ENCODE results near the gene TRIM14. TPM values are rescaled to one million over a fixed set of nuclear protein-coding genes. Genes with fewer than 3 reads are reported as not detected.
"Not testable (repeated sequence)": the region's sequence is repeated elsewhere in the genome, so short reads cannot be mapped to it uniquely, and the experiment has no call there.

TRIM14 gene
- total and polyA plus RNA-seq, 2 of the 13 experiments (the other 11 are each of a cell fraction or from before 2014, with no cell fraction given): 9.2 to 13.0 TPM

DNA sequence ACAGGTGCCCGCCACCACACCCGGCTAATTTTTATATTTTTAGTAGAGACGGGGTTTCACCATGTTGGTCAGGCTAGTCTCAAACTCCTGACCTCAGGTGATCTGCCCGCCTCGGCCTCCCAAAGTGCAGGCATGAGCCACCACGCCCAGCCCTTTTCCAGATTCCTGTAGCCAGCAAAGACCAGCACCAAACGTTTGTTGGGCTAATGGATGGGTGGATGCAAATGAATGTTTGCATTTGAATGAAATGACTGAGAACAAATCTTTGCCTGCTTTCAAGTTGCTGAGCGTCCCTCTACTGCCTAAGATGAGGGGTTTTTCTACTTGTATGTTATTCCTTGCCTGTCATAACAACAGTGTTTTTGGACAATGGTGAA lies 42.5 kb downstream of the TRIM14 start:
- H3K4me1 ChIP-seq (ENCODE audit: insufficient read depth, low read length): peaks cover 48% of the 10 kb centered on the region
- H3K27ac ChIP-seq (ENCODE audit: extremely low read length, insufficient read depth, low read length); DNase-seq (ENCODE audit: low spot score); H3K27me3 ChIP-seq (ENCODE audit: control insufficient read depth in 1 of 2, insufficient read depth in 2 of 2, low read length in 2 of 2); CTCF ChIA-PET (ENCODE audit: low intra/inter-chr PET ratio, low total read pairs); H3K4me3 ChIP-seq (replicated peaks in 1 of 3; ENCODE audit: insufficient read depth in 1 of 3, low read depth in 2 of 3, low read length in 3 of 3); H3K9me3 ChIP-seq (ENCODE audit: low read length); H2AFZ ChIP-seq (ENCODE audit: low read length); in situ Hi-C loops (cut with HindIII; ENCODE audit: extremely low pct_ligation_motif_present, low pct_unique_long_range_greater_than_20kb); POLR2A ChIA-PET; H4K20me1 ChIP-seq (ENCODE audit: insufficient read depth, low read length); H3K4me2 ChIP-seq (ENCODE audit: low read depth, low read length); BruUV-seq (replicated peaks); H3K9ac ChIP-seq (ENCODE audit: insufficient read depth, low read depth, low read length); FAIRE-seq; ATAC-seq: not testable (repeated sequence)
- H3K79me2 ChIP-seq (ENCODE audit: insufficient read depth, low read length): peaks cover 12% of the 10 kb centered on the region
- intact Hi-C loops (cut with micrococcal nuclease; ENCODE audit: unreplicated experiment): loop anchor here (5.0 kb wide), 1 partner anchor 116 kb away; the partner anchor contains the start of gene CORO2A
- 94% methylated on average over 8 of the region's 8 CpGs for WGBS (ENCODE audit: low lambda C conversion rate)
- peaks cover 17 to 38% of the 10 kb centered on the region in 2 experiments for H3K36me3 ChIP-seq (replicated peaks in 1 of 2; ENCODE audit: control insufficient read depth in 1 of 2, insufficient read depth in 2 of 2, low read length in 2 of 2)

DNA sequence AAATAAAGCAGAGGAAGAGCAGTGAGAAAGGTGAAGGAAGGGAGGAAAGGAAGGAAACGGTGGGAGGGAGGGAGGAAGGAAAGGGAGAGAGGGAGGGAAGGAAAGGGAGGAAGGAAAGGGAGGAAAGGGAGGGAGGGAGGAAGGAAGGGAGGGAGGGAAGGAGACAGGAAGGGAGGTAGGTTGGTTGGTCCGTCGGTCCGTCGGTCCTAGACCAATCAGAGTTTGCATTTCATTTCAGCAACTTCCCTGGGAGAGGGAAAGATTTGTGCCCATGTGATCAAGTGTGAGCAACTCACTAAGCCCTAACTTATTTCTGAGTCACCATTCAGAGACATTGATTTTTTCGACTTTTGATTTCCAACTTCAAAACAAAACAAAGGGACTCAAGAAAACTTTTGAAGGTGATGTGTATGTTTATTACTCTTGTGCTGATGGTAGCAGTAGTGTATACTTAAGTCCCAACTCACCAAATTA lies 43.7 kb downstream of the TRIM14 start:
- 87% methylated on average over 6 of the region's 6 CpGs for whole genome bisulfite sequencing (ENCODE audit: low lambda C conversion rate)
- in situ Hi-C loops (cut with HindIII; ENCODE audit: extremely low pct_ligation_motif_present, low pct_unique_long_range_greater_than_20kb): no loop called here
- CTCF ChIA-PET (ENCODE audit: low intra/inter-chr PET ratio, low total read pairs): interaction anchor here (1.7 to 2.1 kb wide), 2 partner anchors 130 to 188 kb away, joined by 7 to 14 read pairs; no protein-coding TSS in a partner anchor
- DNase-seq (ENCODE audit: low spot score): no peak
- peak; percentile 8 for FAIRE-seq
- Histone ChIP-seq H4K20me1 (ENCODE audit: insufficient read depth, low read length) (peaks cover 8% of the 10 kb centered on the region; the same call in 1 of the 2 replicates), H3K27ac (ENCODE audit: extremely low read length, insufficient read depth, low read length) (peak overlapping the region; percentile 47), H3K36me3 (replicated peaks in 1 of 2; ENCODE audit: control insufficient read depth in 1 of 2, insufficient read depth in 2 of 2, low read length in 2 of 2) (peaks cover 17 to 34% of the 10 kb centered on the region in 2 experiments), H3K4me2 (ENCODE audit: low read depth, low read length) (no peak overlapping the region), H3K27me3 (ENCODE audit: control insufficient read depth in 1 of 2, insufficient read depth in 2 of 2, low read length in 2 of 2) (no peaks in the 10 kb centered on the region), H3K79me2 (ENCODE audit: insufficient read depth, low read length) (peaks cover 18% of the 10 kb centered on the region), H3K9ac (ENCODE audit: insufficient read depth, low read depth, low read length) (no peak overlapping the region), H3K9me3 (ENCODE audit: low read length) (no peaks in the 10 kb centered on the region), H2AFZ (ENCODE audit: low read length) (no peak overlapping the region), H3K4me3 (replicated peaks in 1 of 3; ENCODE audit: insufficient read depth in 1 of 3, low read depth in 2 of 3, low read length in 3 of 3) (no peak overlapping the region), H3K4me1 (ENCODE audit: insufficient read depth, low read length) (peaks cover 42% of the 10 kb centered on the region)
- peak; percentile 92 for TF ChIP-seq PCBP2 (optimal IDR thresholded peaks at IDR 0.05; ENCODE audit: low read depth, low read length, poor library complexity, severe bottlenecking)
- peak; percentile 35; the same call in 1 of the 2 replicates for TF ChIP-seq USF2 (IDR thresholded peaks at IDR 0.05; ENCODE audit: low read depth, low read length)
- no peak for TF ChIP-seq USF2 (CRISPR knock-in tag; IDR thresholded peaks at IDR 0.05; ENCODE audit: borderline replicate concordance)
- TF ChIP-seq ZBTB38 (CRISPR knock-in tag; IDR thresholded peaks at IDR 0.05): no peak
- TF ChIP-seq KAT2B (IDR thresholded peaks at IDR 0.05; ENCODE audit: borderline replicate concordance, low read depth, low read length): peak; percentile 63; the same call in 1 of the 2 replicates
- ATAC-seq: no peak
- POLR2A ChIA-PET: no interaction called here
- intact Hi-C loops (cut with micrococcal nuclease; ENCODE audit: unreplicated experiment): loop anchor here (2.0 to 5.0 kb wide), 2 partner anchors 19 to 117 kb away; partner anchors contain the start of genes CORO2A and NANS
- no TSS peak for BruUV-seq (replicated peaks)

Measured in HepG2 (cell line).